ENCODE data around the gene CXCL16. TPM values are rescaled to one million over a fixed set of nuclear protein-coding genes. Genes with fewer than 3 reads are reported as not detected.
A peak's percentile ranks its signal among the peaks of the same experiment; 100 is the strongest.

Gene CXCL16
- total RNA-seq, 1 donor from 2014 or later, result 0.13 TPM

GRCh38 chr17:4722678-4723240 lies 17.0 kb downstream of the CXCL16 start:
- Mint-ChIP-seq H3K4me3 (ENCODE audit: unreplicated experiment) (no peak overlapping the region), H3K36me3 (ENCODE audit: low read depth, unreplicated experiment) (peaks cover 11% of the 10 kb centered on the region), H3K9me3 (ENCODE audit: unreplicated experiment) (no peaks in the 10 kb centered on the region), H3K27me3 (ENCODE audit: unreplicated experiment) (peaks cover 4% of the 10 kb centered on the region), H3K27ac (ENCODE audit: unreplicated experiment) (no peak overlapping the region), H3K4me1 (ENCODE audit: unreplicated experiment) (peaks cover 6% of the 10 kb centered on the region)
- no peak for TF ChIP-seq CTCF (IDR thresholded peaks at IDR 0.05; ENCODE audit: unreplicated experiment)
- DNase-seq (ENCODE audit: low spot score), result no peak

- H3K4me3 Mint-ChIP-seq (ENCODE audit: unreplicated experiment), result peak overlapping the region; percentile 8
- H3K36me3 Mint-ChIP-seq (ENCODE audit: low read depth, unreplicated experiment), result peaks cover 18% of the 10 kb centered on the region
- H3K27ac Mint-ChIP-seq (ENCODE audit: unreplicated experiment), result no peak overlapping the region
- peaks cover 4% of the 10 kb centered on the region for H3K27me3 Mint-ChIP-seq (ENCODE audit: unreplicated experiment)
- H3K9me3 Mint-ChIP-seq (ENCODE audit: unreplicated experiment), result no peaks in the 10 kb centered on the region
- no peak for DNase-seq (ENCODE audit: low spot score)
- TF ChIP-seq CTCF (IDR thresholded peaks at IDR 0.05; ENCODE audit: unreplicated experiment), result no peak
- peaks cover 10% of the 10 kb centered on the region for H3K4me1 Mint-ChIP-seq (ENCODE audit: unreplicated experiment)
Measured at GRCh38 chr17:4721203-4722135, 18.3 kb downstream of the CXCL16 start.

GRCh38 chr17:4720787-4721186 lies 18.9 kb downstream of the CXCL16 start:
- TF ChIP-seq CTCF (IDR thresholded peaks at IDR 0.05; ENCODE audit: unreplicated experiment), result no peak
- Mint-ChIP-seq H3K4me1 (ENCODE audit: unreplicated experiment) (peaks cover 7% of the 10 kb centered on the region), H3K27me3 (ENCODE audit: unreplicated experiment) (peaks cover 4% of the 10 kb centered on the region), H3K4me3 (ENCODE audit: unreplicated experiment) (no peak overlapping the region), H3K9me3 (ENCODE audit: unreplicated experiment) (no peaks in the 10 kb centered on the region), H3K27ac (ENCODE audit: unreplicated experiment) (peak overlapping the region; percentile 9), H3K36me3 (ENCODE audit: low read depth, unreplicated experiment) (peaks cover 20% of the 10 kb centered on the region)
- no peak for DNase-seq (ENCODE audit: low spot score)

GRCh38 chr17:4719684-4720221 lies 20.0 kb downstream of the CXCL16 start:
- H3K9me3 Mint-ChIP-seq (ENCODE audit: unreplicated experiment), result no peaks in the 10 kb centered on the region
- peaks cover 6% of the 10 kb centered on the region for H3K27me3 Mint-ChIP-seq (ENCODE audit: unreplicated experiment)
- H3K36me3 Mint-ChIP-seq (ENCODE audit: low read depth, unreplicated experiment), result peaks cover 26% of the 10 kb centered on the region
- no peak overlapping the region for H3K27ac Mint-ChIP-seq (ENCODE audit: unreplicated experiment)
- H3K4me1 Mint-ChIP-seq (ENCODE audit: unreplicated experiment), result peaks cover 11% of the 10 kb centered on the region
- DNase-seq (ENCODE audit: low spot score), result no peak
- H3K4me3 Mint-ChIP-seq (ENCODE audit: unreplicated experiment), result no peak overlapping the region
- no peak for TF ChIP-seq CTCF (IDR thresholded peaks at IDR 0.05; ENCODE audit: unreplicated experiment)

Measured in endothelial cell (in vitro differentiated cells).